Measurements from ENCODE around the gene PLIN4. TPM values are rescaled to one million over a fixed set of nuclear protein-coding genes. Genes with fewer than 3 reads are reported as not detected.

Gene PLIN4
- polyA plus RNA-seq, 1 donor (not counting 4 experiments of a cell fraction or from before 2014, with no cell fraction given) = not detected

DNA sequence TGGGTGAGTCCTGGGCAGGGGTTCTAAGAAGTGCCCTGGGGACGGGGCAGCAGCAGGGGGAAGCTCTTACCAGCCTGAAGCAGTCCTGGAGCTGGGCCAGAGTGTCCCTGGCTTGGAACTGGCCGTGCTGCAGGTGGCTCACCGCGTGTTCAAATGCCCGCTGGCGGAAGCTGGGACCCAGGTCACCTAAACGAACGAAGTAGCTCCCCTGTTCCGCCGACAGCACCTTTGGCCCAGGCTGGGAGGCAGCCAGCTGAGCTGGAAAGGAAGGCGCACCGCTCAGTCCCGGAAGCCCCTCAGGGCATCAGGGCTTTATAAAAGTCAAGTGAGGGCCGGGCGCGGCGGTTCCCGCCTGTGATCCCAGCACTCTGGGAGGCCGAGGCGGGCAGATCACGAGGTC is 9.6 kb downstream of the PLIN4 start:
- peaks cover 8% of the 10 kb centered on the region for H3K4me1 ChIP-seq (ENCODE audit: control insufficient read depth, extremely low read depth, insufficient read depth, low read length)
- H2AFZ ChIP-seq (ENCODE audit: control insufficient read depth, low read length) = no peak overlapping the region
- DNase-seq (ENCODE audit: low read depth, low spot score) (no peak), FAIRE-seq (no peak)
- dilution Hi-C loops (cut with MboI; ENCODE audit: extremely low pct_ligation_motif_present, low sequenced_read_pairs) = no loop called here
- H3K4me3 ChIP-seq (ENCODE audit: control insufficient read depth in 2 of 3, extremely low read depth in 1 of 3, insufficient read depth in 2 of 3, low read depth in 1 of 3, low read length in 3 of 3) = no peak overlapping the region
- H3K9me3 ChIP-seq (ENCODE audit: control insufficient read depth, low read depth, low read length) = no peaks in the 10 kb centered on the region
- peaks cover 2% of the 10 kb centered on the region for H3K9me1 ChIP-seq (ENCODE audit: control insufficient read depth, extremely low read depth, insufficient read depth, low read length)
- peaks cover 2 to 11% of the 10 kb centered on the region in 2 experiments for H3K36me3 ChIP-seq (ENCODE audit: control insufficient read depth in 2 of 2, extremely low read depth in 1 of 2, insufficient read depth in 2 of 2, low read length in 2 of 2)
- no peaks in the 10 kb centered on the region for H3K27me3 ChIP-seq (ENCODE audit: control insufficient read depth, extremely low read depth, insufficient read depth, low read length)
- H3K27ac ChIP-seq (ENCODE audit: control insufficient read depth, insufficient read depth, low read length) = no peak overlapping the region
- no peak for TF ChIP-seq EZH2 (IDR thresholded peaks at IDR 0.05; ENCODE audit: low read length)
- TF ChIP-seq, protein P1, sequence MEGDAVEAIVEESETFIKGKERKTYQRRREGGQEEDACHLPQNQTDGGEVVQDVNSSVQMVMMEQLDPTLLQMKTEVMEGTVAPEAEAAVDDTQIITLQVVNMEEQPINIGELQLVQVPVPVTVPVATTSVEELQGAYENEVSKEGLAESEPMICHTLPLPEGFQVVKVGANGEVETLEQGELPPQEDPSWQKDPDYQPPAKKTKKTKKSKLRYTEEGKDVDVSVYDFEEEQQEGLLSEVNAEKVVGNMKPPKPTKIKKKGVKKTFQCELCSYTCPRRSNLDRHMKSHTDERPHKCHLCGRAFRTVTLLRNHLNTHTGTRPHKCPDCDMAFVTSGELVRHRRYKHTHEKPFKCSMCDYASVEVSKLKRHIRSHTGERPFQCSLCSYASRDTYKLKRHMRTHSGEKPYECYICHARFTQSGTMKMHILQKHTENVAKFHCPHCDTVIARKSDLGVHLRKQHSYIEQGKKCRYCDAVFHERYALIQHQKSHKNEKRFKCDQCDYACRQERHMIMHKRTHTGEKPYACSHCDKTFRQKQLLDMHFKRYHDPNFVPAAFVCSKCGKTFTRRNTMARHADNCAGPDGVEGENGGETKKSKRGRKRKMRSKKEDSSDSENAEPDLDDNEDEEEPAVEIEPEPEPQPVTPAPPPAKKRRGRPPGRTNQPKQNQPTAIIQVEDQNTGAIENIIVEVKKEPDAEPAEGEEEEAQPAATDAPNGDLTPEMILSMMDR (optimal IDR thresholded peaks at IDR 0.05 in 1 of 3, IDR thresholded peaks at IDR 0.05 in 1 of 3, conservative IDR thresholded peaks at IDR 0.05 in 1 of 3; ENCODE audit: extremely low read depth in 1 of 3, insufficient read depth in 2 of 3, low read length in 3 of 3) = no peak
- H4K20me1 ChIP-seq (ENCODE audit: control insufficient read depth, extremely low read depth, insufficient read depth, low read length) = no peaks in the 10 kb centered on the region
- no peaks in the 10 kb centered on the region for H3K79me2 ChIP-seq (ENCODE audit: control insufficient read depth, insufficient read depth, low read length)
- no peak overlapping the region for H3K9ac ChIP-seq (ENCODE audit: control insufficient read depth, extremely low read depth, insufficient read depth, low read length)
- no peak overlapping the region for H3K4me2 ChIP-seq (ENCODE audit: control insufficient read depth, extremely low read depth, insufficient read depth, low read depth, low read length)

DNA sequence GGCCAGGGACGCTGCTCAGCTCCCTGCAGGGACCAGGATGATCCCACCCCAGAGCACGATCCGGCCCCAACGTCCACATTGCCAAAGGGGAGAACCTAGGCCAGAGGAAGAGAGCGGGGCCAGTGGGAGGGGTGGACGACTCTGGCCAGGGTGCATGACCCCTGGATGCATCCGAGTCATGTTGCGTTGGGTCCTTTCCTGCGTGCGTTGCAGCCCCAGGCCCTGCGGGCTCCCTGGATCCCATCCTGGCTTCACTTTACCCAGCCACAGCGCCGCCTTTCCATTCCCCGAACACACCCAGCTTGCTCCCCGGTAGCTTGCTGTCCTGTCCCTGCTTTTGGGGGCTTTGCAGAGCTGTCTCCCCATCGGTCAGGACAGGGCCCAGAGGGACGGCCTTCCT is 10.5 kb downstream of the PLIN4 start:
- Histone ChIP-seq H3K4me3 (ENCODE audit: control insufficient read depth in 2 of 3, extremely low read depth in 1 of 3, insufficient read depth in 2 of 3, low read depth in 1 of 3, low read length in 3 of 3) (no peak overlapping the region), H3K9ac (ENCODE audit: control insufficient read depth, extremely low read depth, insufficient read depth, low read length) (no peak overlapping the region), H3K27ac (ENCODE audit: control insufficient read depth, insufficient read depth, low read length) (no peak overlapping the region), H2AFZ (ENCODE audit: control insufficient read depth, low read length) (no peak overlapping the region), H3K36me3 (ENCODE audit: control insufficient read depth in 2 of 2, extremely low read depth in 1 of 2, insufficient read depth in 2 of 2, low read length in 2 of 2) (peaks cover 5 to 11% of the 10 kb centered on the region in 2 experiments), H3K4me1 (ENCODE audit: control insufficient read depth, extremely low read depth, insufficient read depth, low read length) (peaks cover 8% of the 10 kb centered on the region), H3K4me2 (ENCODE audit: control insufficient read depth, extremely low read depth, insufficient read depth, low read depth, low read length) (no peak overlapping the region), H4K20me1 (ENCODE audit: control insufficient read depth, extremely low read depth, insufficient read depth, low read length) (no peaks in the 10 kb centered on the region), H3K9me1 (ENCODE audit: control insufficient read depth, extremely low read depth, insufficient read depth, low read length) (peaks cover 2% of the 10 kb centered on the region), H3K9me3 (ENCODE audit: control insufficient read depth, low read depth, low read length) (no peaks in the 10 kb centered on the region), H3K27me3 (ENCODE audit: control insufficient read depth, extremely low read depth, insufficient read depth, low read length) (no peaks in the 10 kb centered on the region), H3K79me2 (ENCODE audit: control insufficient read depth, insufficient read depth, low read length) (no peaks in the 10 kb centered on the region)
- DNase-seq (ENCODE audit: low read depth, low spot score) (no peak), FAIRE-seq (no peak)
- dilution Hi-C loops (cut with MboI; ENCODE audit: extremely low pct_ligation_motif_present, low sequenced_read_pairs) = no loop called here
- TF ChIP-seq EZH2 (IDR thresholded peaks at IDR 0.05; ENCODE audit: low read length) = no peak
- TF ChIP-seq, protein P1 (optimal IDR thresholded peaks at IDR 0.05 in 1 of 3, IDR thresholded peaks at IDR 0.05 in 1 of 3, conservative IDR thresholded peaks at IDR 0.05 in 1 of 3; ENCODE audit: extremely low read depth in 1 of 3, insufficient read depth in 2 of 3, low read length in 3 of 3) = no peak

Data from keratinocyte (primary cell).